ENCODE data around the gene TFAP2A. TPM values are rescaled to one million over a fixed set of nuclear protein-coding genes. Genes with fewer than 3 reads are reported as not detected.

TFAP2A gene
- total RNA-seq, 4 donors from 2014 or later: 0.21 TPM; not detected in 2

DNA sequence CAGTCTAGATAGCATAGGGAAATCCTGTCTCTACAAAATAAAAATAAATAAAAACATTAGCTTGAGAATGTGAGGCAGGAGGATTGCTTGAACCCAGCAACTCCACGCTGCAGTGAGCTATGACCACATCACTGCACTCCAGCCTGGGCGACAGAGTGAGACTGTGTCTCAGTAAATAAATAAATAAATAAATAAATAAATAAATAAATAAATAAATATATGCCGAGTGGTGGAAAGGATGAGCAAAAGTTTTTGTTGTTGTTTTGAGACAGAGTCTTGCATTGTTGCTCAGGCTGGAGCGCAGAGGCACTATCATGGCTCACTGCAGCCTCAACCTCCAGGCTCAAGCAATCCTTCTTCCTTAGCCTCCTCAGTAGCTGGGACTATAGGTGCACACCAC is 53.4 kb downstream of the TFAP2A start:
- H3K36me3 ChIP-seq: no peaks in the 10 kb centered on the region
- H3K27me3 ChIP-seq: no peaks in the 10 kb centered on the region
- H3K27ac ChIP-seq: no peak overlapping the region
- TF ChIP-seq, protein P1, sequence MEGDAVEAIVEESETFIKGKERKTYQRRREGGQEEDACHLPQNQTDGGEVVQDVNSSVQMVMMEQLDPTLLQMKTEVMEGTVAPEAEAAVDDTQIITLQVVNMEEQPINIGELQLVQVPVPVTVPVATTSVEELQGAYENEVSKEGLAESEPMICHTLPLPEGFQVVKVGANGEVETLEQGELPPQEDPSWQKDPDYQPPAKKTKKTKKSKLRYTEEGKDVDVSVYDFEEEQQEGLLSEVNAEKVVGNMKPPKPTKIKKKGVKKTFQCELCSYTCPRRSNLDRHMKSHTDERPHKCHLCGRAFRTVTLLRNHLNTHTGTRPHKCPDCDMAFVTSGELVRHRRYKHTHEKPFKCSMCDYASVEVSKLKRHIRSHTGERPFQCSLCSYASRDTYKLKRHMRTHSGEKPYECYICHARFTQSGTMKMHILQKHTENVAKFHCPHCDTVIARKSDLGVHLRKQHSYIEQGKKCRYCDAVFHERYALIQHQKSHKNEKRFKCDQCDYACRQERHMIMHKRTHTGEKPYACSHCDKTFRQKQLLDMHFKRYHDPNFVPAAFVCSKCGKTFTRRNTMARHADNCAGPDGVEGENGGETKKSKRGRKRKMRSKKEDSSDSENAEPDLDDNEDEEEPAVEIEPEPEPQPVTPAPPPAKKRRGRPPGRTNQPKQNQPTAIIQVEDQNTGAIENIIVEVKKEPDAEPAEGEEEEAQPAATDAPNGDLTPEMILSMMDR (IDR thresholded peaks at IDR 0.05): no peak
- no peaks in the 10 kb centered on the region for H3K9me3 ChIP-seq
- intact Hi-C loops (cut with DNase I; ENCODE audit: low total_unique reads): no loop called here
- DNase-seq: no peak
- H3K4me3 ChIP-seq: no peak overlapping the region
- H3K4me1 ChIP-seq: no peaks in the 10 kb centered on the region

DNA sequence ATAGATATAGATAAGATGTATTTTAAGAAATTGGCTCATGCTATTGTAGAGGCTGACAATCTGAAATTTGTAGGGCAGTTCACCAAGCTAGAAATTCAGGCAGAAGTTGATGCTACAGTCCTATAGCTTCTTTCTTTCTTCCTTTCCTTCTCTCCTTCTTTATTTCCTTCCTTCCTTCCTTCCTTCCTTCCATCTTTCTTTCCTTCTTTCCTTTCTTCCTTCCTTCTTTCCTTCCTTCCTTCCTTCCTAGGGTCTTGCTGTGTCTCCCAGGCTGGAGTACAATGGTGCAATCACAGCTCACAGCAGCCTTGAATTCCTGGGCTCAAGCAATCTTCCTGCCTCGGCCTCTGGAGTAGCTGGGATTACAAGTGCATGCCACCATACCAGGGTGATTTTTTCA is 55.3 kb downstream of the TFAP2A start:
- intact Hi-C loops (cut with DNase I; ENCODE audit: low total_unique reads): no loop called here
- no peaks in the 10 kb centered on the region for H3K4me1 ChIP-seq
- DNase-seq: no peak
- no peak for TF ChIP-seq POLR2A (IDR thresholded peaks at IDR 0.05)
- TF ChIP-seq, protein P1 (IDR thresholded peaks at IDR 0.05): no peak
- no peak overlapping the region for H3K27ac ChIP-seq
- no peaks in the 10 kb centered on the region for H3K36me3 ChIP-seq
- H3K9me3 ChIP-seq: no peaks in the 10 kb centered on the region
- no peak overlapping the region for H3K4me3 ChIP-seq
- no peaks in the 10 kb centered on the region for H3K27me3 ChIP-seq

DNA sequence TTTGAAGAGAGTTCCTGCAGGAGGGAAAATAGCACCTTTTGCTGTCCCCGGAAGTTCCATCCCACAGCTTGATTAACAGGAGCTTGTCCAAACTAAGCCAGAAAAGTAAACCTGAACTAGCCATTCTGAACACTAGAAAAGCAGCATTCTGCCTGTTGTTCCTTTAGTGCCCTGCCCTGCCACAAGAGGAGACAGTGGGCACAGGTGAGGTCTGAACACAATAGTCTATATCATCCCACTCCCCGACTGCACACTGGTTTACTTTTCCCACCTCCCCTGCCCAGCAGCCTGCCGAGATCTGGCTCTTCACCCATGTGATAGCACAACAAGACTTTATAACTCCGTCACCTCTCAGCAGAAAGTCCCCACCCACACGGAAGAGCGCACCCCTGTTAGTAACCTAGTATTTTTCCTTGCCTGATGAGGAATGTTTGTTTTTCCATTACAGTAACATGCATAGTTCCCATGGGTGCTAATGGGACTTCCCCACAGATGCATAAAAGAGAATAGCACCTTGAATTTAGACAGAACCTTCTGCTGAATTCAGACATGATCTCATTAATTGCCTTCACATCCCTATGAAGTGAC is 59.7 kb downstream of the TFAP2A start:
- H3K4me1 ChIP-seq: no peaks in the 10 kb centered on the region
- no peaks in the 10 kb centered on the region for H3K36me3 ChIP-seq
- H3K27me3 ChIP-seq: no peaks in the 10 kb centered on the region
- H3K9me3 ChIP-seq: no peaks in the 10 kb centered on the region
- H3K27ac ChIP-seq: no peak overlapping the region
- no peak for DNase-seq
- H3K4me3 ChIP-seq: no peak overlapping the region
- no peak for TF ChIP-seq POLR2A (IDR thresholded peaks at IDR 0.05)
- TF ChIP-seq, protein P1 (IDR thresholded peaks at IDR 0.05): no peak
- intact Hi-C loops (cut with DNase I; ENCODE audit: low total_unique reads): no loop called here

DNA sequence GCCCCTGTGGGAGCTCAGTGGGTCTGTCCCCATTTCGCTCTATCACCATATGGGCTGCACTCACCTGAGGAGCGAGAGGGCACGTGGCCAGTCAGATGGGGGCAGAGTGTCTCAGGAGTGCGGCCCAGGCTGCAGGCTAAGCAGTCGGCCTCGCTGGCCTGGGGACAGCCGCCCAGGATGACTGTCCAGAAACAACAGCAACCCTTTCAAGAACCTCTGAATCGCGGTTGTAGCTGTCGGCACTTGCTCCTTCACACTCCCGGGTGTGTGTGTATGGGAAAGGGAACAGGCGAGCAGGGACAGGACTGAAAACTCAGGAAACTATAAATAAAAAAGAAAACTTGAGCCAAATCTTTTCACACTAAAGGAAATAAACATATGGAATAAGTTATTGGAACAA is 63.1 kb downstream of the TFAP2A start:
- H3K4me1 ChIP-seq: no peaks in the 10 kb centered on the region
- H3K4me3 ChIP-seq: no peak overlapping the region
- no peak overlapping the region for H3K27ac ChIP-seq
- DNase-seq: no peak
- TF ChIP-seq, protein P1 (IDR thresholded peaks at IDR 0.05): no peak
- no peak for TF ChIP-seq POLR2A (IDR thresholded peaks at IDR 0.05)
- no peaks in the 10 kb centered on the region for H3K36me3 ChIP-seq
- no peaks in the 10 kb centered on the region for H3K9me3 ChIP-seq
- intact Hi-C loops (cut with DNase I; ENCODE audit: low total_unique reads): no loop called here
- no peaks in the 10 kb centered on the region for H3K27me3 ChIP-seq

DNA sequence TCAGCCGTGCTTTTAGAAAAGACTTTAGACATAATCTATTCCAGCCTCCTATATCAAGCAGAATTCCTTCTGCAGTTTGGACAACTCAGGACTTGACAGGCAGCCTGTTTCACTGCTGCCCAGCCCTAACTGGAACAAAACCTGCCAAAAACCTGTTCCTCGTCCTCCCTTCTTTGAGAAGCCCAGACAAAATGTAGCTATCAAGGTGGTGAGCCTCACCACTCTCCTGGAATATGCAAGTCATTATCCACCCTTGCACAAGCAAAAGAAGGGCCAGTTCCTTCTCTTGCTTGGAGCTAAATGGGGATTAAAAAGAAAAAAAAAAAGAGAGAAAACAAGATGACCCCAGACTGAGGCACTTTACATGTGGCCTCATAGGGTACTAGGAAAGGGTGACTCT is 64.2 kb downstream of the TFAP2A start:
- Histone ChIP-seq H3K4me1 (no peaks in the 10 kb centered on the region), H3K36me3 (no peaks in the 10 kb centered on the region), H3K9me3 (no peaks in the 10 kb centered on the region), H3K27ac (no peak overlapping the region), H3K4me3 (no peak overlapping the region), H3K27me3 (no peaks in the 10 kb centered on the region)
- intact Hi-C loops (cut with DNase I; ENCODE audit: low total_unique reads): no loop called here
- no peak for DNase-seq
- TF ChIP-seq POLR2A (IDR thresholded peaks at IDR 0.05): no peak
- TF ChIP-seq, protein P1 (IDR thresholded peaks at IDR 0.05): no peak

Measured in uterus (tissue), 4 donors.